ENCODE results near the gene DIPK2A.
A peak's percentile ranks its signal among the peaks of the same experiment; 100 is the strongest.

DIPK2A gene, protein sequence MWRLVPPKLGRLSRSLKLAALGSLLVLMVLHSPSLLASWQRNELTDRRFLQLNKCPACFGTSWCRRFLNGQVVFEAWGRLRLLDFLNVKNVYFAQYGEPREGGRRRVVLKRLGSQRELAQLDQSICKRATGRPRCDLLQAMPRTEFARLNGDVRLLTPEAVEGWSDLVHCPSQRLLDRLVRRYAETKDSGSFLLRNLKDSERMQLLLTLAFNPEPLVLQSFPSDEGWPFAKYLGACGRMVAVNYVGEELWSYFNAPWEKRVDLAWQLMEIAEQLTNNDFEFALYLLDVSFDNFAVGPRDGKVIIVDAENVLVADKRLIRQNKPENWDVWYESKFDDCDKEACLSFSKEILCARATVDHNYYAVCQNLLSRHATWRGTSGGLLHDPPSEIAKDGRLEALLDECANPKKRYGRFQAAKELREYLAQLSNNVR

GRCh38 chr3:143971359-143972154 lies at the start of gene DIPK2A:
DIPK2A (plus strand) TSS chr3:143971823; CDS start chr3:143972333, 510 bp downstream.
- H3K4me1 Mint-ChIP-seq (ENCODE audit: low read depth) = peaks cover 35% of the 10 kb centered on the region
- H3K9me3 Mint-ChIP-seq (ENCODE audit: low read depth) = no peaks in the 10 kb centered on the region
- peak within 1 kb of the TSS; percentile 91 for H3K27ac Mint-ChIP-seq
- H3K4me3 Mint-ChIP-seq = peak within 1 kb of the TSS; percentile 96
- no peaks in the 10 kb centered on the region for H3K36me3 Mint-ChIP-seq
- H3K27me3 Mint-ChIP-seq = peaks cover 3% of the 10 kb centered on the region

DNA sequence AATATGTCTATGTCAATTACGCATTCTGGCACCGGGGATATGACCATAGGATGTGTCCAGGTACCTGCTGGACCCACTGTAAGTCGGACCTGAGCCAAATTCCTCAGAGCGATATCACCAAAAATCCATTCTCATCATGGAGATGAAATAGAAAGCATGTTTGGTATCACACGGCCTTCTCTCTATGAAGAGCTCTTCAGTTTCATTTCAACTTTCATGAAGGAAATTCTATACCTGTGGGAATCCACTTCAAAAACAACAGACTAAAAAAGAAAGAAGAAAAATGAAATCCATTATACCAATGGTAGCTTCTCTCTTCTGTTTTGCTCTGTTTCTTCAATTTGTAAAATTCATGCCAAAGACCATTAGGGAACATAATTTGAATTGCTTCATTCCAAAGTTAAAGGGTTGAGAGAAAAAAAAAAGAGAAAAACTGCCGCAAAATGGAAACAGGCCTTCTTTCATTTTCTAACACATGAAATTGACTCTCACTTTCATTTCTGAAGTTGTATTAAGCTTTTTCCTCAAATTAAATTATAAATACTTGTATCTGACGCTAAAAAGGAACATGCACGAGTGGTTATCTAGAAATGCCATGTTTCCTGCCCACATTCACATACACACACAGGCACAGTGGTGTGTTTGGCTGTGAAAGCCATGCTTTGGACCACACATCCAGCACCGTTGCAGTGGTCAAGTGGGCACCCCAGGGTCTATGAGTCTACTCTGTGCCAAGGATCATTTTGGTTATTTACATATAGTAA lies 46.9 kb upstream of the DIPK2A start:
- Mint-ChIP-seq H3K36me3 (no peaks in the 10 kb centered on the region), H3K27ac (no peak overlapping the region), H3K4me1 (ENCODE audit: low read depth) (no peaks in the 10 kb centered on the region), H3K9me3 (ENCODE audit: low read depth) (no peaks in the 10 kb centered on the region), H3K4me3 (no peak overlapping the region), H3K27me3 (no peaks in the 10 kb centered on the region)

- Mint-ChIP-seq H3K4me1 (ENCODE audit: low read depth) (no peaks in the 10 kb centered on the region), H3K27ac (no peak overlapping the region), H3K4me3 (no peak overlapping the region), H3K27me3 (peaks cover under 1% of the 10 kb centered on the region), H3K36me3 (no peaks in the 10 kb centered on the region), H3K9me3 (ENCODE audit: low read depth) (no peaks in the 10 kb centered on the region)
These were observed 43.6 kb upstream of the DIPK2A start for GRCh38 chr3:143928056-143928455.

- no peaks in the 10 kb centered on the region for H3K9me3 Mint-ChIP-seq (ENCODE audit: low read depth)
- no peaks in the 10 kb centered on the region for H3K4me1 Mint-ChIP-seq (ENCODE audit: low read depth)
- H3K27me3 Mint-ChIP-seq = peaks cover 4% of the 10 kb centered on the region
- no peaks in the 10 kb centered on the region for H3K36me3 Mint-ChIP-seq
- no peak overlapping the region for H3K4me3 Mint-ChIP-seq
- H3K27ac Mint-ChIP-seq = no peak overlapping the region
These were observed 42.9 kb upstream of the DIPK2A start for GRCh38 chr3:143928541-143929255.

DNA sequence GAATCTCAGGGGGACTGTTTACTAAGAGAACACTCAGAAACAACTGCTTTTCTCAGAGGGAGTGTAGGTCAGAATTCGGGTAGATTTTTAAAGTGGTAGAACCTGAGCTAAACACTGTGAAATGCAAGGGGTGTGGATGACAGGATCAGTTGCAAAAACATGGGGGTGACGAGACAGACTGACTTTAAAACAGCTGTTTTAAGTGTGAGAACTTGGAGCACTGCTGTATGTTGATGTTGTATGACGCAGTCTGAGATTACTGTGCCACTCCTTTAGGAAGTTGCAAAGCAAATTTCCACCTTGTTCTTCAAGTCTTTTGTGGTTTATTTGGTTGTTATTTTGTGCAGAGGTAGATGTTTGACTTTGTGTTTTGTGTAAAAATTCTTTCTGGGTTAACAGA lies 36.8 kb upstream of the DIPK2A start:
- Mint-ChIP-seq H3K27ac (no peak overlapping the region), H3K36me3 (peaks cover 2% of the 10 kb centered on the region), H3K4me3 (no peak overlapping the region), H3K9me3 (ENCODE audit: low read depth) (no peaks in the 10 kb centered on the region), H3K27me3 (peaks cover 22% of the 10 kb centered on the region), H3K4me1 (ENCODE audit: low read depth) (no peaks in the 10 kb centered on the region)

DNA sequence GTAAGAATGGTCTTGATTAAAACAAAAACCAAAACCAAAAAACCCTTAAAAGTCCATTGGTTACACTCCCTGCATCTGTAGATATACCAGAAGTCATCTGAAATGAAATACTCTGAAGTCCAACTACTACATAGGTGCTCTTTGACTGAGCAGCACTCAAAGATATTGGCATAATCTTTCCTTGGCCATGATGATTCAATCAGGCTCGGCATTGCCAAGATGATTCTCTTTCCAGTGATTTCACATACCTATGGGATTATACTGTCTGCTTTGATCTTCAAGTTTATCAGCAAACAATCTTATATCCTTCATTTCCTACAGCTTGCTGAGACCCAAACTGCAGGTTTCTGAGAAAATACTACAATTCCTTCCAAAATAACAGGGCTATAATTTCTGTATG lies 35.9 kb upstream of the DIPK2A start:
- H3K4me1 Mint-ChIP-seq (ENCODE audit: low read depth) = no peaks in the 10 kb centered on the region
- no peaks in the 10 kb centered on the region for H3K9me3 Mint-ChIP-seq (ENCODE audit: low read depth)
- peaks cover 27% of the 10 kb centered on the region for H3K27me3 Mint-ChIP-seq
- no peak overlapping the region for H3K4me3 Mint-ChIP-seq
- peaks cover 2% of the 10 kb centered on the region for H3K36me3 Mint-ChIP-seq
- no peak overlapping the region for H3K27ac Mint-ChIP-seq

DNA sequence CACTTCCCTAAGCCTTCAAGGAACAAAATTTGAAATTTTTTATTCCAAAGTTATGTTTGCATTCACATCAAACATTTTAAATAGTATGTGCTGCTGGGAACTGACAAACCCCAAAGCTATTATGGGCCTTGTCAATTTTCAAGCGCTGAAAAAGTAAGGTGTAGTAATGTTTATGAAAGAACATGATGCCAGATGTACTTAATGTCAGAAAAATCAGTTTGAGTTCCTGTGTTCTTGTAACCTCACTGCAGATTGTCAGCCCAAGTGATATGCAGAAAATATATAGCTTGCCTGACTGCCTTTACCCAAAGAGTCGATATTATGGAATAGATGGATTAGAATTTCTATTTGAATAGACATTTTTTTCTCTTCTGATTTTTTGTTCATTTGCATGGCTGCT lies 20.8 kb upstream of the DIPK2A start:
- Mint-ChIP-seq H3K9me3 (ENCODE audit: low read depth) (no peaks in the 10 kb centered on the region), H3K4me1 (ENCODE audit: low read depth) (no peaks in the 10 kb centered on the region), H3K36me3 (no peaks in the 10 kb centered on the region), H3K27ac (no peak overlapping the region), H3K27me3 (peaks cover 5% of the 10 kb centered on the region), H3K4me3 (no peak overlapping the region)

- Mint-ChIP-seq H3K36me3 (no peaks in the 10 kb centered on the region), H3K27me3 (peaks cover 4% of the 10 kb centered on the region), H3K27ac (no peak overlapping the region), H3K4me1 (ENCODE audit: low read depth) (peaks cover 2% of the 10 kb centered on the region), H3K4me3 (no peak overlapping the region), H3K9me3 (ENCODE audit: low read depth) (no peaks in the 10 kb centered on the region)
These were observed 20.2 kb upstream of the DIPK2A start for GRCh38 chr3:143951351-143951971.

- Mint-ChIP-seq H3K4me3 (no peak overlapping the region), H3K9me3 (ENCODE audit: low read depth) (no peaks in the 10 kb centered on the region), H3K27ac (no peak overlapping the region)
These were observed 19.0 kb upstream of the DIPK2A start for GRCh38 chr3:143952569-143953072.

GRCh38 chr3:143955113-143955512 lies 16.5 kb upstream of the DIPK2A start:
- no peak overlapping the region for H3K4me3 Mint-ChIP-seq
- no peak overlapping the region for H3K27ac Mint-ChIP-seq
- peaks cover 2% of the 10 kb centered on the region for H3K36me3 Mint-ChIP-seq
- peaks cover 3% of the 10 kb centered on the region for H3K27me3 Mint-ChIP-seq
- peaks cover 13% of the 10 kb centered on the region for H3K4me1 Mint-ChIP-seq (ENCODE audit: low read depth)
- peaks cover 10% of the 10 kb centered on the region for H3K9me3 Mint-ChIP-seq (ENCODE audit: low read depth)

More at GRCh38 chr3:143952569-143953072, 19.0 kb upstream of the DIPK2A start:
- Mint-ChIP-seq H3K36me3 (no peaks in the 10 kb centered on the region), H3K4me1 (ENCODE audit: low read depth) (peaks cover 11% of the 10 kb centered on the region), H3K27me3 (peaks cover 2% of the 10 kb centered on the region)

DNA sequence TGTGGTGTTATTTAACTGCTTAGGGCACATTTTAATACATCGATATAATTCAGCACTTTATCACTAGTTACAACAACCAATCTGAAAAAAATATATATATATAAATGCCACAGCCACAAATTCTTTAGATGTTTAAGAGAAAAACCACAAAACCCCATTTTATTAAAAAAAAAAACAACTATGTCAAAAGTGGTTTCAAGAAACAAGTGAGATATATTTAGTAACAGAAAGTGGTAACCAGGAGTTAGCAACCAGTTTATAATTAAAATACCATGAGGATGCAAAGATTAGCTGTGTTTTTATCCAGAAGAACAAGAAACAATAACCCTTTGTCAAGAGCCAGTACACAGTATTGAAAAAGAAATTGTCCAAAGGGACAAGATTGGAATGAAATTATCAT lies 14.8 kb upstream of the DIPK2A start:
- H3K27me3 Mint-ChIP-seq = peaks cover 3% of the 10 kb centered on the region
- H3K36me3 Mint-ChIP-seq = peaks cover 2% of the 10 kb centered on the region
- H3K9me3 Mint-ChIP-seq (ENCODE audit: low read depth) = peaks cover 10% of the 10 kb centered on the region
- no peak overlapping the region for H3K4me3 Mint-ChIP-seq
- H3K27ac Mint-ChIP-seq = no peak overlapping the region
- H3K4me1 Mint-ChIP-seq (ENCODE audit: low read depth) = peaks cover 13% of the 10 kb centered on the region

- Mint-ChIP-seq H3K27me3 (peaks cover 3% of the 10 kb centered on the region), H3K4me3 (no peak overlapping the region), H3K36me3 (peaks cover 2% of the 10 kb centered on the region), H3K27ac (no peak overlapping the region), H3K4me1 (ENCODE audit: low read depth) (peaks cover 13% of the 10 kb centered on the region), H3K9me3 (ENCODE audit: low read depth) (peaks cover 10% of the 10 kb centered on the region)
These were observed 14.2 kb upstream of the DIPK2A start for GRCh38 chr3:143957453-143957852.

DNA sequence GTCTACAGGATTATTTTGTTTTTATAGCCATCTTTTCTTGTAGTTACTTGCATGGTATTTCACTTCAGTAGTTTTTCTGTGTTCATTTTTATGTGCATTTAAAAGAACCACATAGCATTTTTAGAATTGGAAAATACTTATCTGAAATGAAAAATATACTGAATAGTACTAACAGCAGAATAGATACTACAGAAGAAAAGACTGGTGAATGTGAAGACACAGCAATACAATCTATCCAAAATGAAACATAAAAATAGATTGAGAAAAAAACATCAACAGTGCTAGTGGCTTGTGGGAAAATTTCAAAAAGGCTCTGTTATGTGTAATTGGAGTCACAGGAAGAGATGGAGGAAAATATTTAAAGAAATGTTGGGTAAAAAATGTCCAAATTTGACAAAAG lies 12.7 kb upstream of the DIPK2A start:
- Mint-ChIP-seq H3K4me3 (no peak overlapping the region), H3K4me1 (ENCODE audit: low read depth) (peaks cover 13% of the 10 kb centered on the region)

GRCh38 chr3:143961342-143961741 lies 10.3 kb upstream of the DIPK2A start:
- Mint-ChIP-seq H3K4me3 (no peak overlapping the region), H3K27ac (no peak overlapping the region), H3K9me3 (ENCODE audit: low read depth) (peaks cover 10% of the 10 kb centered on the region), H3K36me3 (peaks cover 2% of the 10 kb centered on the region), H3K27me3 (peaks cover 11% of the 10 kb centered on the region), H3K4me1 (ENCODE audit: low read depth) (peaks cover 12% of the 10 kb centered on the region)

More for the DNA sequence above, 12.7 kb upstream of the DIPK2A start:
- Mint-ChIP-seq H3K27ac (no peak overlapping the region), H3K27me3 (peaks cover 9% of the 10 kb centered on the region), H3K36me3 (peaks cover 2% of the 10 kb centered on the region), H3K9me3 (ENCODE audit: low read depth) (peaks cover 10% of the 10 kb centered on the region)

Measured in activated naive CD8-positive, alpha-beta T cell (primary cell).